Measurements from ENCODE around the gene DIAPH2.

GRCh38 chrX:97587171-97587570, 902.5 kb downstream of the DIAPH2 start:
- TF ChIP-seq CTCF (IDR thresholded peaks at IDR 0.05) (no peak), POLR2A (IDR thresholded peaks at IDR 0.05) (no peak)

Data from esophagus squamous epithelium (tissue), 4 donors.